ENCODE results near the gene GLT6D1.

DNA sequence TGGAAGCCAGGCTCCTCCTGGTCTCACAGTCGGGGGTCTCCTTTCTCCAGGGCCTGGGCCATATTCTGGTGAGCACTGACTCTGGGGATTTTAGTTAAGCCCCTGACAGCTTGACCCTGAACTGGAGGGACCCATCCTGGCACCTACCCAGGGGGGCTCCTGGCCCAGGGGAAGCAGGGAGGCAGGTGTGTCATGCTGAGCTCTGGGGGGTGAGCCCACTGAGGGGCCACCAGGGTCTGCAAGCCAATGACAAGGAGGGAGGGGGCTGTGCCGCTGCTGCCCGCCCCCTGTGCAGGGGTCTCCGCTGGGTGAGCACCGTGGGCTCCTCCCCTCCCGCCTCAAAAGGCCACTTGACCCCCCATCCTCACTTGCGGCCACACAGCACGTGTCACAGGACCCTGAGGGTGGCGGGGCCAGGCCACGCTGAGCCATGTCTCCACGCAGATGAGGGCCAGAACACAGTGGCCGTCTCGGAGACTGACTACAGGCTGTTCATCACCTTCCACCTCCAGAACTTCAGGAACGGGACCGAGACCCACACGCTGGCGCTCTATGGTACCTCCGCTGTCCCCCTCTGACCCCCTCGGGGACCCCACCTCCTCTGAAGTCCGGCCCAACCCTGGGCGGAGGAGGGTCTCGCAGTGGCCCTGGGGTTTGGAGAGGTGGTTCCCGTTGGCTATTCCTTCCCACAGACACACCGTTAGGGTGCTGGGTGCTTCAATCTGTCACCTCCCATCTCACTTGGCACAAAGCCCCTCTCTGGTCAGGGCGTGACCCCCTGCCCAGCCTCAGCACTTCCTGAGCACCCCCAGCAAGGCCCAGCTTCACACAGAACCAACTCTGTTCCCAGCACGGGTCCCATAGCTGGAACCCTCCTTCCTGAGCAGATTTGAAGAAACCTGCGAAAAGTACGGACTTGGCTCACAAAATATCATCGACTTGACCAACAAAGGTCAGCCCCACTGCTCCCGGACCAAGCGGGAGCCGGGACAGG lies 25.8 kb upstream of the GLT6D1 start:
- TF ChIP-seq CBFB (CRISPR knock-in tag; IDR thresholded peaks at IDR 0.05) (no peak), HDAC1 (CRISPR knock-in tag; IDR thresholded peaks at IDR 0.05) (no peak), ZNF317 (CRISPR knock-in tag; IDR thresholded peaks at IDR 0.05) (no peak), GMEB2 (CRISPR knock-in tag; IDR thresholded peaks at IDR 0.05; ENCODE audit: low read depth) (no peak), EP300 (IDR thresholded peaks at IDR 0.05; ENCODE audit: low read depth in 2 of 2, low read length in 2 of 2) (no peak), EP300 (CRISPR knock-in tag; IDR thresholded peaks at IDR 0.05; ENCODE audit: borderline replicate concordance) (no peak), AHDC1 (CRISPR knock-in tag; IDR thresholded peaks at IDR 0.05; ENCODE audit: borderline replicate concordance) (no peak), MZF1 (CRISPR knock-in tag; IDR thresholded peaks at IDR 0.05; ENCODE audit: borderline replicate concordance) (no peak), SUZ12 (IDR thresholded peaks at IDR 0.05; ENCODE audit: low read depth, low read length) (no peak), CTCF (CRISPR knock-in tag; IDR thresholded peaks at IDR 0.05) (no peak), RFX5 (IDR thresholded peaks at IDR 0.05; ENCODE audit: low read depth, low read length) (no peak), TCF12 (IDR thresholded peaks at IDR 0.05) (no peak), TCF12 (CRISPR knock-in tag; IDR thresholded peaks at IDR 0.05) (no peak)
- TF ChIP-seq, protein P1, sequence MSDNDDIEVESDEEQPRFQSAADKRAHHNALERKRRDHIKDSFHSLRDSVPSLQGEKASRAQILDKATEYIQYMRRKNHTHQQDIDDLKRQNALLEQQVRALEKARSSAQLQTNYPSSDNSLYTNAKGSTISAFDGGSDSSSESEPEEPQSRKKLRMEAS (IDR thresholded peaks at IDR 0.05), result no peak
